B cell (primary cell): ENCODE results near the gene SNTB2. TPM values are rescaled to one million over a fixed set of nuclear protein-coding genes. Genes with fewer than 3 reads are reported as not detected.

Experiments
- ATAC-seq: fragments of 200-7000 bp; cut with Tn5 transposase; one replicate; pipeline ENCODE4 v1.10.0; 2021; ENCODE audit warnings: low read depth, mild to moderate bottlenecking, moderate number of reproducible peaks, moderate library complexity
- CTCF ChIA-PET: fragments of 350-600 bp; sonication (Branson Sonifier 250); formaldehyde crosslinking; loops from one replicate; lab custom pipeline; 2021; ENCODE audit warnings: antibody characterized with exemption, inconsistent platforms; lab: Charles Lee
- POLR2A ChIA-PET: fragments of 350-600 bp; sonication (Branson Sonifier 250); formaldehyde crosslinking; loops from one replicate; lab custom pipeline; 2021; ENCODE audit warnings: antibody characterized with exemption; lab: Charles Lee
- DNase-seq: peaks from one replicate; pipeline ENCODE4 v3.0.0; 2013
- H2AFZ ChIP-seq: 2 replicates; pipeline ENCODE4 v1.6.1; 2012; ENCODE audit warnings: mild to moderate bottlenecking, low read depth, low read length; ENCODE audit not compliant: insufficient read depth, poor library complexity, severe bottlenecking
- H3K27ac ChIP-seq, 2 donors: 1 replicate in 1 of 2; 2 replicates in 1 of 2; pipeline ENCODE4 v1.5.1; 2012 to 2013; ENCODE audit warnings: low read length in 2 of 2, mild to moderate bottlenecking in 2 of 2, moderate library complexity in 1 of 2
- H3K27me3 ChIP-seq, 4 experiments: fragments of 200-600 bp in 1 of 4; sonication (generic) in 1 of 4; replicated peaks in 1 of 4; 1 replicate in 2 of 4; 2 replicates in 2 of 4; pipeline versions ENCODE4 v1.6.1 to v1.7.0; 2013 to 2016; ENCODE audit warnings: low read length in 3 of 4, mild to moderate bottlenecking in 2 of 4, mixed read lengths in 1 of 4, moderate library complexity in 1 of 4; ENCODE audit not compliant: insufficient read depth in 4 of 4, control insufficient read depth in 3 of 4; ENCODE audit errors: control extremely low read depth in 1 of 4
- H3K36me3 ChIP-seq, 2 experiments: replicated peaks in 1 of 2; 1 replicate in 1 of 2; 2 replicates in 1 of 2; pipeline versions ENCODE4 v1.6.1 to v1.7.1; 2013; ENCODE audit warnings: low read length in 1 of 2; ENCODE audit not compliant: insufficient read depth in 2 of 2, control insufficient read depth in 1 of 2; ENCODE audit errors: control extremely low read depth in 1 of 2, extremely low read depth in 1 of 2
- H3K4me1 ChIP-seq, 2 donors: fragments of 200-600 bp in 1 of 2; sonication (generic) in 1 of 2; 1 replicate in 1 of 2; 2 replicates in 1 of 2; pipeline versions ENCODE4 v1.5.1 to v1.6.1; 2013 to 2017; ENCODE audit warnings: low read length in 2 of 2; ENCODE audit not compliant: control insufficient read depth in 2 of 2, insufficient read depth in 2 of 2
- H3K4me2 ChIP-seq: replicated peaks from 2 replicates; pipeline ENCODE3; 2012; ENCODE audit warnings: mild to moderate bottlenecking, low read depth, low read length; ENCODE audit not compliant: poor library complexity, severe bottlenecking
- H3K4me3 ChIP-seq, 5 experiments: fragments of 200-600 bp in 1 of 5; sonication (generic) in 1 of 5; 1 replicate in 3 of 5; 2 replicates in 2 of 5; pipeline versions ENCODE4 v1.5.1 to v1.7.0; 2011 to 2016; ENCODE audit warnings: low read length in 4 of 5, mild to moderate bottlenecking in 4 of 5, low read depth in 2 of 5, control low read depth in 1 of 5, moderate library complexity in 1 of 5; ENCODE audit not compliant: insufficient read depth in 1 of 5; ENCODE audit errors: control extremely low read depth in 1 of 5, extremely low read depth in 1 of 5
- H3K79me2 ChIP-seq: fragments of 200-600 bp; sonication (generic); one replicate; pipeline ENCODE4 v1.6.0; 2016; ENCODE audit warnings: low read length; ENCODE audit not compliant: control insufficient read depth, insufficient read depth
- H3K9ac ChIP-seq: fragments of 200-600 bp; sonication (generic); 2 replicates; pipeline ENCODE4 v1.6.1; 2017; ENCODE audit warnings: mild to moderate bottlenecking, low read length, moderate library complexity
- H3K9me3 ChIP-seq, 3 donors: one replicate each; pipeline versions ENCODE4 v1.6.1 to v1.7.1; 2013; ENCODE audit warnings: low read length in 2 of 3; ENCODE audit not compliant: control insufficient read depth in 2 of 3, insufficient read depth in 1 of 3; ENCODE audit errors: control extremely low read depth in 1 of 3
- H4K20me1 ChIP-seq: 2 replicates; pipeline ENCODE4 v1.6.0; 2012; ENCODE audit warnings: mild to moderate bottlenecking, low read length; ENCODE audit not compliant: insufficient read depth, control insufficient read depth, poor library complexity, severe bottlenecking
- H3K27ac Mint-ChIP-seq: one replicate; pipeline ENCODE4 v1.8.0; 2021; ENCODE audit warnings: mixed read lengths
- H3K27me3 Mint-ChIP-seq: one replicate; pipeline ENCODE4 v1.8.0; 2021; ENCODE audit warnings: mixed read lengths
- H3K4me1 Mint-ChIP-seq: one replicate; pipeline ENCODE4 v1.8.0; 2021; ENCODE audit warnings: mixed read lengths
- H3K4me3 Mint-ChIP-seq: one replicate; pipeline ENCODE4 v1.8.0; 2021; ENCODE audit warnings: mixed read lengths
- H3K9me3 Mint-ChIP-seq: one replicate; pipeline ENCODE4 v1.8.0; 2022; ENCODE audit warnings: mixed read lengths; ENCODE audit not compliant: insufficient read depth
- EZH2 ChIP-seq: IDR thresholded peaks from 2 replicates; pipeline ENCODE4 v1.6.1; 2012; ENCODE audit warnings: borderline replicate concordance, low read depth, mild to moderate bottlenecking, moderate library complexity, low read length; ENCODE audit not compliant: insufficient read depth, poor library complexity, severe bottlenecking
- WGBS: methylation state at CpG from one replicate; pipeline ENCODE4 v1.1.5; 2013; ENCODE audit warnings: missing lambda C conversion rate; ENCODE audit not compliant: insufficient coverage; 5-methylcytosine and 5-hydroxymethylcytosine counted together
- intact Hi-C: fragments of 100-400 bp; cut with micrococcal nuclease; formaldehyde crosslinking; loops from one replicate; pipeline ENCODE4 v1.10.0; 2022
- polyA plus RNA-seq: library from polyadenylated mRNA; depleted of rRNA; stranded (reverse); fragments of >200 nt; gene quantifications from 2 replicates; pipeline ENCODE4 v1.2.3, GENCODE V29; 2012
- total RNA-seq, 2 donors: library from RNA; stranded (reverse); fragments of 120-200 nt in 1 of 2; gene quantifications; 1 replicate in 1 of 2; 2 replicates in 1 of 2; pipeline versions ENCODE4 v1.2.3 to v1.2.4, GENCODE V29; 2013 to 2022
- TF ChIP-seq, protein P1 (sequence below): fragments of 200-600 bp; IDR thresholded peaks from one replicate; pipeline ENCODE4 v1.8.0; 2022; ENCODE audit warnings: antibody characterized with exemption, mild to moderate bottlenecking

Gene SNTB2
- total and polyA plus RNA-seq, 2 donors (not counting 1 experiment from before 2014, with no cell fraction given): 3.8 to 16.2 TPM

DNA sequence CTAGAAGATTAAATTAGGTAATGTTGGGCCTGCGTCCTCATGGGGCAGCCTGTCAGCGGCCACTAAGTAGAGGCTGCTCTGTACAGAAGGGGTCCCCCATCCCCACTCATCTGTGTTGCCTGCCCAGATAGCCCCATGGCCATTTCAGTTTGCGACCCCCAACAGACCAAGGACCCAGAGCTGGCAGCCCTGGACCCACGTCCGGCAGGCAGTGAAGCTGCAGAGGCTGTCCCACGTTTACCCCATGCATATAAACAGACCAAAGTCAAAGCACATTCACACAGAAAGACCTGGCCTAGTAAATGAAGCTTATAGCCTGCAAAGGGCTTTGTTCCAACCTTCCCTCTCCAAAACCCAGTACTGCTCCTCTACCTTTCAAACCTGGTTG is 138.8 kb downstream of the SNTB2 start:
- peaks cover 1 to 57% of the 10 kb centered on the region in 2 experiments for H3K36me3 ChIP-seq
- no peak overlapping the region for H2AFZ ChIP-seq
- intact Hi-C loops: no loop called here
- POLR2A ChIA-PET: interaction anchor here (0.7 kb wide), 1 partner anchor 136 kb away, joined by 3 read pairs; no protein-coding TSS in a partner anchor
- peaks cover 35% of the 10 kb centered on the region for H3K4me1 Mint-ChIP-seq
- CTCF ChIA-PET: interaction anchor here (1.3 kb wide), 1 partner anchor 11 kb away, joined by 5 read pairs; no protein-coding TSS in a partner anchor
- no peak overlapping the region for H3K4me3 ChIP-seq
- H3K27ac Mint-ChIP-seq: no peak overlapping the region
- no peaks in the 10 kb centered on the region for H3K27me3 Mint-ChIP-seq
- H3K4me2 ChIP-seq: no peak overlapping the region
- H4K20me1 ChIP-seq: peaks cover 68% of the 10 kb centered on the region
- no peaks in the 10 kb centered on the region for H3K9me3 Mint-ChIP-seq
- WGBS: 94% methylated on average over 5 of the region's 6 CpGs
- ATAC-seq: no peak
- no peaks in the 10 kb centered on the region for H3K27me3 ChIP-seq
- TF ChIP-seq, protein P1, sequence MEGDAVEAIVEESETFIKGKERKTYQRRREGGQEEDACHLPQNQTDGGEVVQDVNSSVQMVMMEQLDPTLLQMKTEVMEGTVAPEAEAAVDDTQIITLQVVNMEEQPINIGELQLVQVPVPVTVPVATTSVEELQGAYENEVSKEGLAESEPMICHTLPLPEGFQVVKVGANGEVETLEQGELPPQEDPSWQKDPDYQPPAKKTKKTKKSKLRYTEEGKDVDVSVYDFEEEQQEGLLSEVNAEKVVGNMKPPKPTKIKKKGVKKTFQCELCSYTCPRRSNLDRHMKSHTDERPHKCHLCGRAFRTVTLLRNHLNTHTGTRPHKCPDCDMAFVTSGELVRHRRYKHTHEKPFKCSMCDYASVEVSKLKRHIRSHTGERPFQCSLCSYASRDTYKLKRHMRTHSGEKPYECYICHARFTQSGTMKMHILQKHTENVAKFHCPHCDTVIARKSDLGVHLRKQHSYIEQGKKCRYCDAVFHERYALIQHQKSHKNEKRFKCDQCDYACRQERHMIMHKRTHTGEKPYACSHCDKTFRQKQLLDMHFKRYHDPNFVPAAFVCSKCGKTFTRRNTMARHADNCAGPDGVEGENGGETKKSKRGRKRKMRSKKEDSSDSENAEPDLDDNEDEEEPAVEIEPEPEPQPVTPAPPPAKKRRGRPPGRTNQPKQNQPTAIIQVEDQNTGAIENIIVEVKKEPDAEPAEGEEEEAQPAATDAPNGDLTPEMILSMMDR: no peak
- no peak for TF ChIP-seq EZH2
- peaks cover 15 to 27% of the 10 kb centered on the region in 2 donors for H3K4me1 ChIP-seq
- no peak overlapping the region for H3K27ac ChIP-seq
- no peak for DNase-seq
- H3K9me3 ChIP-seq: no peaks in the 10 kb centered on the region
- H3K79me2 ChIP-seq: peaks cover 69% of the 10 kb centered on the region
- no peak overlapping the region for H3K4me3 Mint-ChIP-seq
- H3K9ac ChIP-seq: no peak overlapping the region

GRCh38 chr16:69326172-69326873 is 139.4 kb downstream of the SNTB2 start:
- intact Hi-C loops: no loop called here
- H3K36me3 ChIP-seq: peaks cover 1 to 52% of the 10 kb centered on the region in 2 experiments
- H3K79me2 ChIP-seq: peaks cover 69% of the 10 kb centered on the region
- peaks cover 62% of the 10 kb centered on the region for H4K20me1 ChIP-seq
- ChIA-PET CTCF (interaction anchor here (1.3 kb wide), 1 partner anchor 11 kb away, joined by 5 read pairs; no protein-coding TSS in a partner anchor), POLR2A (interaction anchor here (0.7 kb wide), 5 partner anchors 9 to 1485 kb away, joined by 3 to 7 read pairs (median 6); no protein-coding TSS in a partner anchor)
- H3K4me2 ChIP-seq: no peak overlapping the region
- no peaks in the 10 kb centered on the region for H3K27me3 Mint-ChIP-seq
- TF ChIP-seq, protein P1: no peak
- no peak for TF ChIP-seq EZH2
- H3K9me3 ChIP-seq: no peaks in the 10 kb centered on the region
- no peak for ATAC-seq
- H3K4me3 Mint-ChIP-seq: no peak overlapping the region
- peaks cover 15 to 32% of the 10 kb centered on the region in 2 donors for H3K4me1 ChIP-seq
- H3K27me3 ChIP-seq: no peaks in the 10 kb centered on the region
- peaks cover 37% of the 10 kb centered on the region for H3K4me1 Mint-ChIP-seq
- no peak for DNase-seq
- WGBS: 89% methylated on average over 5 of the region's 7 CpGs
- no peak overlapping the region for H3K4me3 ChIP-seq
- no peak overlapping the region for H2AFZ ChIP-seq
- H3K9me3 Mint-ChIP-seq: no peaks in the 10 kb centered on the region
- no peak overlapping the region for H3K27ac ChIP-seq
- H3K27ac Mint-ChIP-seq: peak overlapping the region; percentile 41
- H3K9ac ChIP-seq: no peak overlapping the region
